ENCODE results near the gene NCCRP1. TPM values are rescaled to one million over a fixed set of nuclear protein-coding genes. Genes with fewer than 3 reads are reported as not detected.

The NCCRP1 gene
- total RNA-seq, 4 donors from 2014 or later: 367 to 798 (median 407) TPM

GRCh38 chr19:39200066-39200802, 3.5 kb downstream of the NCCRP1 start:
- DNase-seq (ENCODE audit: low spot score in 2 of 2): no peak
- TF ChIP-seq POLR2A (IDR thresholded peaks at IDR 0.05): no peak
- TF ChIP-seq CTCF (IDR thresholded peaks at IDR 0.05): no peak
- WGBS, 2 donors: 78 to 82% methylated on average over 31 to 32 of the region's 32 CpGs
- no peak overlapping the region for H3K4me3 ChIP-seq (ENCODE audit: low read depth, poor library complexity, severe bottlenecking)
- intact Hi-C loops (cut with DNase I; ENCODE audit: low total_unique reads): no loop called here

- 68 to 71% methylated on average over 3 of the region's 3 CpGs for WGBS, 2 donors
- no peak overlapping the region for H3K4me3 ChIP-seq (ENCODE audit: low read depth, poor library complexity, severe bottlenecking)
- DNase-seq (ENCODE audit: low spot score in 2 of 2): no peak
- TF ChIP-seq CTCF (IDR thresholded peaks at IDR 0.05) (no peak), POLR2A (IDR thresholded peaks at IDR 0.05) (no peak)
- intact Hi-C loops (cut with DNase I; ENCODE audit: low total_unique reads): no loop called here
Observed at GRCh38 chr19:39200803-39201115, 4.0 kb downstream of the NCCRP1 start.

GRCh38 chr19:39202998-39203355, 6.2 kb downstream of the NCCRP1 start:
- no peak for TF ChIP-seq POLR2A (IDR thresholded peaks at IDR 0.05)
- no peak for TF ChIP-seq CTCF (IDR thresholded peaks at IDR 0.05)
- H3K4me3 ChIP-seq (ENCODE audit: low read depth, poor library complexity, severe bottlenecking): no peak overlapping the region
- WGBS, 2 donors: 100% methylated on average over 1 of the region's 1 CpG
- intact Hi-C loops (cut with DNase I; ENCODE audit: low total_unique reads): no loop called here
- no peak for DNase-seq (ENCODE audit: low spot score in 2 of 2)

- TF ChIP-seq POLR2A (IDR thresholded peaks at IDR 0.05) (no peak), CTCF (IDR thresholded peaks at IDR 0.05) (no peak)
- intact Hi-C loops (cut with DNase I; ENCODE audit: low total_unique reads): no loop called here
- no peak for DNase-seq (ENCODE audit: low spot score in 2 of 2)
- no peak within 1 kb of the TSS for H3K4me3 ChIP-seq (ENCODE audit: low read depth, poor library complexity, severe bottlenecking)
- WGBS, 2 donors: 16 to 25% methylated on average over 36 to 53 of the region's 57 CpGs
Observed at GRCh38 chr19:39203372-39204341, 6.9 kb downstream of the NCCRP1 start, which contains the start of gene SYCN. Gene SYCN, minus strand, starts transcription at chr19:39204263. Its CDS starts 9 bp downstream, at chr19:39204254.

GRCh38 chr19:39205449-39205764, 8.6 kb downstream of the NCCRP1 start:
- WGBS, 2 donors: 78 to 88% methylated on average over 3 of the region's 3 CpGs
- no peak for TF ChIP-seq CTCF (IDR thresholded peaks at IDR 0.05)
- TF ChIP-seq POLR2A (IDR thresholded peaks at IDR 0.05): no peak
- no peak overlapping the region for H3K4me3 ChIP-seq (ENCODE audit: low read depth, poor library complexity, severe bottlenecking)
- DNase-seq (ENCODE audit: low spot score in 2 of 2): no peak
- intact Hi-C loops (cut with DNase I; ENCODE audit: low total_unique reads): no loop called here
